H1 (cell line): ENCODE data around the gene KLHL15. TPM values are rescaled to one million over a fixed set of nuclear protein-coding genes. Genes with fewer than 3 reads are reported as not detected.

ENCODE experiments used
- CTCF ChIA-PET: fragments of 300-600 bp; sonication (Branson Sonifier 250); formaldehyde crosslinking; loops from one replicate; lab custom pipeline; 2021; ENCODE audit not compliant: partially characterized antibody; lab: Charles Lee
- POLR2A ChIA-PET: fragments of 300-600 bp; sonication (Branson Sonifier 250); formaldehyde crosslinking; loops from one replicate; lab custom pipeline; 2021; ENCODE audit warnings: inconsistent platforms; ENCODE audit not compliant: partially characterized antibody; lab: Charles Lee
- DNase-seq, 2 experiments: peaks; one replicate each; pipeline versions ENCODE4 v3.0.0 to v3.0.0-alpha.2; 2010 to 2022; ENCODE audit warnings: low spot score in 2 of 2, low read depth in 1 of 2, mixed read lengths in 1 of 2
- FAIRE-seq: peaks from 2 replicates; lab custom pipeline; 2011; peaks lifted over from hg19 to GRCh38; lab: Jason Lieb, UNC
- H2AFZ ChIP-seq: 2 replicates; pipeline ENCODE4 v1.8.1; 2012; ENCODE audit warnings: low read length, inconsistent platforms
- H2AK5ac ChIP-seq: 2 replicates; pipeline ENCODE4 v1.6.1; 2013; ENCODE audit warnings: low read depth, low read length
- H2BK120ac ChIP-seq: replicated peaks from 2 replicates; pipeline ENCODE3; 2013; ENCODE audit warnings: low read depth, low read length, inconsistent platforms
- H2BK12ac ChIP-seq: 2 replicates; pipeline ENCODE4 v1.6.1; 2013; ENCODE audit warnings: low read depth, low read length
- H2BK15ac ChIP-seq: 2 replicates; pipeline ENCODE4 v1.6.1; 2013; ENCODE audit warnings: low read length
- H2BK20ac ChIP-seq: 2 replicates; pipeline ENCODE4 v1.6.1; 2013; ENCODE audit warnings: low read length
- H2BK5ac ChIP-seq: 2 replicates; pipeline ENCODE4 v1.6.1; 2013; ENCODE audit warnings: low read depth, low read length
- H3K14ac ChIP-seq: 2 replicates; pipeline ENCODE4 v1.6.1; 2013; ENCODE audit warnings: inconsistent platforms; ENCODE audit not compliant: insufficient read length
- H3K18ac ChIP-seq: 2 replicates; pipeline ENCODE4 v1.6.1; 2013; ENCODE audit warnings: low read length; ENCODE audit errors: extremely low read depth
- H3K23ac ChIP-seq: 2 replicates; pipeline ENCODE4 v1.6.1; 2013; ENCODE audit warnings: inconsistent platforms; ENCODE audit not compliant: insufficient read length
- H3K23me2 ChIP-seq: 2 replicates; pipeline ENCODE4 v1.6.1; 2013; ENCODE audit warnings: low read depth, low read length
- H3K27ac ChIP-seq: 2 replicates; pipeline ENCODE4 v1.6.1; 2011; ENCODE audit warnings: low read depth, low read length, inconsistent platforms
- H3K27me3 ChIP-seq, 4 experiments: replicated peaks in 1 of 4; 1 replicate in 1 of 4; 2 replicates in 3 of 4; pipeline versions ENCODE4 v1.6.1 to v1.8.1; 2011 to 2013; ENCODE audit warnings: low read length in 3 of 4, mild to moderate bottlenecking in 3 of 4, inconsistent platforms in 2 of 4, mixed read lengths in 2 of 4, moderate library complexity in 1 of 4; ENCODE audit not compliant: control insufficient read depth in 3 of 4, insufficient read depth in 3 of 4; ENCODE audit errors: extremely low read depth in 1 of 4
- H3K36me3 ChIP-seq, 4 experiments: 2 replicates each; pipeline versions ENCODE4 v1.6.1 to v1.8.1; 2011 to 2013; ENCODE audit warnings: mild to moderate bottlenecking in 4 of 4, low read length in 3 of 4, moderate library complexity in 2 of 4, control low read depth in 1 of 4, inconsistent platforms in 1 of 4; ENCODE audit not compliant: insufficient read depth in 4 of 4, control insufficient read depth in 2 of 4
- H3K4ac ChIP-seq: replicated peaks from 2 replicates; pipeline ENCODE3; 2013; ENCODE audit warnings: low read length, low read depth, mixed read lengths, inconsistent platforms; ENCODE audit not compliant: insufficient read length
- H3K4me1 ChIP-seq, 4 experiments: replicated peaks in 1 of 4; 1 replicate in 1 of 4; 2 replicates in 3 of 4; pipeline versions ENCODE4 v1.6.1 to v1.8.1; 2011 to 2013; ENCODE audit warnings: low read length in 3 of 4, inconsistent platforms in 2 of 4, mixed read lengths in 1 of 4; ENCODE audit not compliant: insufficient read depth in 4 of 4, control insufficient read depth in 3 of 4
- H3K4me2 ChIP-seq, 2 experiments: 2 replicates each; pipeline versions ENCODE4 v1.6.1 to v1.8.1; 2011 to 2013; ENCODE audit warnings: low read depth in 2 of 2, low read length in 2 of 2, control low read depth in 1 of 2, inconsistent platforms in 1 of 2, mild to moderate bottlenecking in 1 of 2; ENCODE audit not compliant: insufficient read depth in 1 of 2
- H3K4me3 ChIP-seq, 4 experiments: fragments of 200-600, 300-600 bp in 1 of 4; sonication (generic), shearing (Covaris generic), sonication (Bioruptor Twin) in 1 of 4; 2 replicates each; pipeline versions ENCODE4 v1.5.1 to v1.8.1; 2011 to 2016; ENCODE audit warnings: low read length in 4 of 4, low read depth in 3 of 4, control low read depth in 2 of 4, inconsistent platforms in 2 of 4, mild to moderate bottlenecking in 2 of 4, mixed read lengths in 1 of 4, moderate library complexity in 1 of 4; ENCODE audit not compliant: insufficient read depth in 2 of 4; ENCODE audit errors: extremely low read depth in 1 of 4
- H3K56ac ChIP-seq: replicated peaks from 2 replicates; pipeline ENCODE3; 2013; ENCODE audit warnings: low read depth, mild to moderate bottlenecking, mixed read lengths, low read length, inconsistent platforms; ENCODE audit not compliant: insufficient read length
- H3K79me1 ChIP-seq: 2 replicates; pipeline ENCODE4 v1.6.1; 2013; ENCODE audit warnings: low read depth, low read length, control low read depth
- H3K79me2 ChIP-seq, 2 experiments: 2 replicates each; pipeline versions ENCODE4 v1.6.1 to v1.8.1; 2012 to 2013; ENCODE audit warnings: low read length in 2 of 2, mild to moderate bottlenecking in 2 of 2, inconsistent platforms in 1 of 2; ENCODE audit not compliant: insufficient read depth in 2 of 2, control insufficient read depth in 1 of 2
- H3K9ac ChIP-seq, 4 experiments: replicated peaks in 1 of 4; 1 replicate in 1 of 4; 2 replicates in 3 of 4; pipeline versions ENCODE4 v1.6.1 to v1.8.1; 2011 to 2013; ENCODE audit warnings: low read depth in 3 of 4, low read length in 3 of 4, control low read depth in 2 of 4, mild to moderate bottlenecking in 2 of 4, moderate library complexity in 2 of 4, inconsistent platforms in 1 of 4; ENCODE audit errors: extremely low read depth in 1 of 4
- H3K9me3 ChIP-seq, 2 experiments: 2 replicates each; pipeline versions ENCODE4 v1.6.1 to v1.8.1; 2012 to 2013; ENCODE audit warnings: mild to moderate bottlenecking in 2 of 2, moderate library complexity in 2 of 2, control low read depth in 1 of 2, inconsistent platforms in 1 of 2, low read depth in 1 of 2, low read length in 1 of 2, mixed read lengths in 1 of 2; ENCODE audit not compliant: insufficient read depth in 2 of 2
- H4K20me1 ChIP-seq, 2 experiments: replicated peaks in 1 of 2; 2 replicates each; pipeline versions ENCODE3 to v1.8.1; 2011 to 2013; ENCODE audit warnings: inconsistent platforms in 2 of 2, low read length in 2 of 2, mild to moderate bottlenecking in 1 of 2; ENCODE audit not compliant: insufficient read depth in 2 of 2, control insufficient read depth in 1 of 2
- H4K5ac ChIP-seq: 2 replicates; pipeline ENCODE4 v1.6.1; 2013; ENCODE audit warnings: low read length, low read depth, mixed read lengths, inconsistent platforms; ENCODE audit not compliant: insufficient read length
- H4K8ac ChIP-seq: 2 replicates; pipeline ENCODE4 v1.8.0; 2013; ENCODE audit warnings: mild to moderate bottlenecking, moderate library complexity, low read length, inconsistent platforms; ENCODE audit not compliant: insufficient read depth; ENCODE audit errors: extremely low read depth
- H4K91ac ChIP-seq: replicated peaks from 2 replicates; pipeline ENCODE3; 2013; ENCODE audit warnings: low read length, mixed read lengths, inconsistent platforms; ENCODE audit not compliant: insufficient read length
- ASH2L ChIP-seq: fragments of 200-600, 300-600 bp; sonication (generic); IDR thresholded peaks from one replicate; pipeline ENCODE4 v1.7.1; 2017; ENCODE audit warnings: low read length
- BRCA1 ChIP-seq: IDR thresholded peaks from 2 replicates; pipeline ENCODE4 v1.6.1; 2012; ENCODE audit warnings: low read depth, low read length, improper control_type of control experiment
- CBX5 ChIP-seq: fragments of 300-800, 300-1000 bp; sonication (generic); IDR thresholded peaks from 2 replicates; pipeline ENCODE4 v1.7.1; 2016; ENCODE audit warnings: antibody characterized with exemption, low read length, low read depth
- CBX8 ChIP-seq: fragments of 300-800, 300-1000 bp; sonication (generic); IDR thresholded peaks from 2 replicates; pipeline ENCODE4 v1.7.1; 2016; ENCODE audit warnings: low read depth, low read length, borderline replicate concordance
- CEBPB ChIP-seq: IDR thresholded peaks from 2 replicates; pipeline ENCODE4 v1.6.1; 2012; ENCODE audit warnings: low read depth, low read length
- CTBP2 ChIP-seq: IDR thresholded peaks from 2 replicates; pipeline ENCODE4 v1.7.0; 2011; ENCODE audit warnings: borderline replicate concordance, mild to moderate bottlenecking, moderate library complexity, mixed read lengths, low read length; ENCODE audit not compliant: insufficient read depth, insufficient read length
- NRF1 ChIP-seq: IDR thresholded peaks from 2 replicates; pipeline ENCODE4 v1.6.1; 2011; ENCODE audit warnings: mild to moderate bottlenecking, low read depth, low read length, improper control_type of control experiment
- PHF8 ChIP-seq: fragments of 200-600 bp; sonication (generic); conservative IDR thresholded peaks from 2 replicates; pipeline ENCODE4 v1.7.1; 2012; ENCODE audit warnings: low read depth, mild to moderate bottlenecking, inconsistent platforms, low read length, moderate library complexity
- RAD21 ChIP-seq, 2 experiments: IDR thresholded peaks in 1 of 2; conservative IDR thresholded peaks in 1 of 2; 2 replicates each; pipeline ENCODE4 v1.6.1; 2011; ENCODE audit warnings: low read depth in 2 of 2, low read length in 2 of 2, improper control_type of control experiment in 1 of 2, inconsistent platforms in 1 of 2, mild to moderate bottlenecking in 1 of 2, moderate library complexity in 1 of 2
- RFX5 ChIP-seq: IDR thresholded peaks from 2 replicates; pipeline ENCODE4 v1.6.1; 2011; ENCODE audit warnings: low read depth, low read length, improper control_type of control experiment, borderline replicate concordance
- RNF2 ChIP-seq: fragments of 200-900, 300-1000 bp; sonication (generic); IDR thresholded peaks from 2 replicates; pipeline ENCODE4 v1.7.1; 2016; ENCODE audit warnings: borderline replicate concordance, low read depth, mild to moderate bottlenecking, antibody characterized with exemption, low read length; ENCODE audit not compliant: poor library complexity, severe bottlenecking; ENCODE audit errors: missing control alignments
- SP4 ChIP-seq: IDR thresholded peaks from 2 replicates; pipeline ENCODE4 v1.6.1; 2012; ENCODE audit warnings: low read length, inconsistent platforms
- WGBS, 2 experiments: shearing (Covaris generic) in 1 of 2; methylation state at CpG; one replicate each; pipeline versions ENCODE4 v1.1.6 to v1.1.7; 2013 to 2015; ENCODE audit warnings: low lambda C conversion rate in 2 of 2, mixed read lengths in 2 of 2, inconsistent platforms in 1 of 2, low coverage in 1 of 2, missing lambda C conversion rate in 1 of 2; ENCODE audit not compliant: insufficient replicate concordance in 2 of 2, insufficient coverage in 1 of 2, insufficient read length in 1 of 2; ENCODE audit errors: extremely low coverage in 1 of 2, missing lambda C conversion rate in 1 of 2; 5-methylcytosine and 5-hydroxymethylcytosine counted together
- polyA plus RNA-seq, 7 experiments: library from polyadenylated mRNA; depleted of rRNA in 3 of 7; stranded (reverse) in 5 of 7; unstranded in 2 of 7; fragments of >200 nt in 5 of 7; fragments of 200-250 nt in 2 of 7; gene quantifications; 1 replicate in 5 of 7; 2 replicates in 1 of 7; 4 replicates in 1 of 7; pipeline versions ENCODE4 v1.2.1 to v1.2.3, GENCODE V29; 2011 to 2013; ENCODE audit warnings: missing spikeins in 2 of 7, mixed read lengths in 2 of 7
- total RNA-seq: library from RNA; stranded (reverse); fragmentation: NEBNext Ultra II Directional; extraction: Animal tissue kit (Norgen Biotek cat#: 25700); gene quantifications from 2 replicates; pipeline ENCODE4 v1.2.1, GENCODE V29; 2021

The KLHL15 gene
- total and polyA plus RNA-seq, 2 of the 8 experiments (the other 6 are each of a cell fraction or from before 2014, with no cell fraction given): 3.7 to 8.9 TPM

- Histone ChIP-seq H4K8ac (no peak overlapping the region), H2BK15ac (no peak overlapping the region), H3K27me3 (no peaks in the 10 kb centered on the region), H3K79me1 (no peaks in the 10 kb centered on the region), H2BK120ac (no peak overlapping the region), H2BK12ac (no peak overlapping the region), H3K9me3 (no peaks in the 10 kb centered on the region), H3K4me2 (no peak overlapping the region), H3K14ac (no peak overlapping the region), H2AFZ (no peak overlapping the region), H2BK5ac (no peak overlapping the region), H3K56ac (no peak overlapping the region), H4K91ac (no peak overlapping the region), H3K4ac (no peak overlapping the region), H3K9ac (no peak overlapping the region), H3K4me1 (no peaks in the 10 kb centered on the region), H4K5ac (no peak overlapping the region), H3K27ac (no peak overlapping the region), H2BK20ac (no peak overlapping the region), H2AK5ac (no peak overlapping the region), H3K4me3 (no peak overlapping the region), H3K36me3 (no peaks in the 10 kb centered on the region), H3K18ac (no peak overlapping the region), H3K79me2 (peaks cover 0 to 68% of the 10 kb centered on the region in 2 experiments; a peak in 2 of 4 replicates), H3K23me2 (no peaks in the 10 kb centered on the region), H4K20me1 (no peaks in the 10 kb centered on the region), H3K23ac (no peak overlapping the region)
- CTCF ChIA-PET: no interaction called here
- POLR2A ChIA-PET: interaction anchor here (0.7 to 1.4 kb wide), 3 partner anchors 40 to 81 kb away, joined by 3 read pairs; no protein-coding TSS in a partner anchor
- FAIRE-seq (no peak), DNase-seq (no peak)
- WGBS, 2 experiments: 87% methylated on average over 3 of the region's 7 CpGs; no CpG with 5 or more reads in 1 of the 2 experiments
- TF ChIP-seq CBX5 (no peak), CEBPB (no peak), RNF2 (no peak), RAD21 (IDR thresholded peaks at IDR 0.05 in 1 of 2, conservative IDR thresholded peaks at IDR 0.05 in 1 of 2; ENCODE audit: low read depth in 2 of 2, low read length in 2 of 2) (no peak), PHF8 (no peak), SP4 (no peak), BRCA1 (no peak), RFX5 (no peak), CBX8 (no peak), CTBP2 (no peak), ASH2L (no peak), NRF1 (no peak)
These were observed 7.5 kb downstream of the KLHL15 start for GRCh38 chrX:24019448-24019847.
